ENCODE results near the gene SIX1.

Gene SIX1

GRCh38 chr14:60655898-60656685, 6.8 kb upstream of the SIX1 start (continued):
- TF ChIP-seq INSM2 (tag by site-specific recombination; IDR thresholded peaks at IDR 0.05) (peak; percentile 61; the same call in 1 of the 2 replicates), ZNF2 (tag by site-specific recombination; IDR thresholded peaks at IDR 0.05) (0 out of 2 replicates have a peak, but pooled peaks have one; percentile 21), PRDM6 (tag by site-specific recombination; IDR thresholded peaks at IDR 0.05) (peak; percentile 65), ZNF600 (tag by site-specific recombination; IDR thresholded peaks at IDR 0.05) (peak; percentile 86), ZEB2 (tag by site-specific recombination; IDR thresholded peaks at IDR 0.05) (0 out of 2 replicates have a peak, but pooled peaks have one; percentile 46), FEZF1 (tag by site-specific recombination; IDR thresholded peaks at IDR 0.05) (peak; percentile 89), ZNF792 (tag by site-specific recombination; IDR thresholded peaks at IDR 0.05) (no peak), ZSCAN30 (tag by site-specific recombination; IDR thresholded peaks at IDR 0.05) (no peak), ZNF354C (tag by site-specific recombination; IDR thresholded peaks at IDR 0.05; ENCODE audit: borderline replicate concordance, low read depth) (no peak), ZNF391 (tag by site-specific recombination; IDR thresholded peaks at IDR 0.05; ENCODE audit: borderline replicate concordance, low read depth) (0 out of 2 replicates have a peak, but pooled peaks have one; percentile 13)

- Histone ChIP-seq H3K36me3 (ENCODE audit: control insufficient read depth in 2 of 2, insufficient read depth in 1 of 2, low read length in 2 of 2) (no peaks in the 10 kb centered on the region), H3K4me1 (ENCODE audit: control insufficient read depth, insufficient read depth, low read length) (peaks cover 49% of the 10 kb centered on the region), H3K9me3 (ENCODE audit: control insufficient read depth, insufficient read depth, low read depth, low read length) (no peaks in the 10 kb centered on the region), H3K4me3 (ENCODE audit: low read depth, low read length) (no peak overlapping the region), H3K27ac (ENCODE audit: extremely low read depth, low read depth, low read length) (peak overlapping the region; percentile 73)
- ChIA-PET CTCF (no interaction called here), POLR2A (no interaction called here)
- TF ChIP-seq ZNF555 (tag by site-specific recombination; conservative IDR thresholded peaks at IDR 0.05) (no peak), SP3 (tag by site-specific recombination; IDR thresholded peaks at IDR 0.05) (no peak), ZSCAN5A (tag by site-specific recombination; IDR thresholded peaks at IDR 0.05) (no peak), BCL6B (tag by site-specific recombination; IDR thresholded peaks at IDR 0.05) (no peak), ZBTB21 (tag by site-specific recombination; IDR thresholded peaks at IDR 0.05) (no peak), ZNF404 (tag by site-specific recombination; IDR thresholded peaks at IDR 0.05) (no peak), REST (tag by site-specific recombination; IDR thresholded peaks at IDR 0.05) (no peak), PRDM10 (tag by site-specific recombination; IDR thresholded peaks at IDR 0.05) (no peak)
Measured at GRCh38 chr14:60655119-60655897, 6.0 kb upstream of the SIX1 start.
